HL-60 (cell line): ENCODE data around the gene NLRP3.
A peak's percentile ranks its signal among the peaks of the same experiment; 100 is the strongest.

Source experiments
- DNase-seq, 2 experiments: peaks; one replicate each; pipeline ENCODE4 v3.0.0-alpha.2; 2010 to 2020; ENCODE audit warnings: low read depth in 1 of 2, low spot score in 1 of 2
- H3K27ac ChIP-seq: fragments of 250-450 bp; sonication (Bioruptor Pico); replicated peaks from 2 replicates; pipeline ENCODE4 v1.5.1; 2020; ENCODE audit warnings: mild to moderate bottlenecking, moderate library complexity
- H3K27me3 ChIP-seq: fragments of 250-450 bp; sonication (Bioruptor Pico); 2 replicates; pipeline ENCODE4 v1.5.1; 2021; ENCODE audit warnings: mild to moderate bottlenecking, moderate library complexity; ENCODE audit not compliant: insufficient read depth, poor library complexity, severe bottlenecking
- H3K4me3 ChIP-seq: replicated peaks from 2 replicates; pipeline ENCODE4 v1.5.1; 2011; ENCODE audit warnings: mild to moderate bottlenecking, control low read depth, low read length; ENCODE audit not compliant: insufficient read depth
- CTCF ChIP-seq: IDR thresholded peaks from one replicate; pipeline ENCODE4 v1.5.1; 2011; ENCODE audit warnings: low read length, control low read depth, inconsistent platforms; ENCODE audit not compliant: insufficient read depth
- GABPA ChIP-seq: IDR thresholded peaks from 2 replicates; pipeline ENCODE4 v1.6.1; 2012; ENCODE audit warnings: low read depth
- POLR2AphosphoS5 ChIP-seq: IDR thresholded peaks from 2 replicates; pipeline ENCODE4 v1.6.1; 2012; ENCODE audit warnings: low read depth
- SPI1 ChIP-seq: IDR thresholded peaks from 2 replicates; pipeline ENCODE4 v1.6.1; 2012; ENCODE audit warnings: low read depth, mild to moderate bottlenecking, borderline replicate concordance
- TF ChIP-seq, protein P1 (sequence below): IDR thresholded peaks from 2 replicates; pipeline ENCODE4 v1.6.1; 2012; ENCODE audit warnings: low read depth; ENCODE audit not compliant: insufficient replicate concordance

The NLRP3 gene

GRCh38 chr1:247465796-247466195 lies 49.8 kb downstream of the NLRP3 start:
- peak in 1 of 2 experiments; percentile 39 for DNase-seq
- TF ChIP-seq CTCF = no peak
- no peak for TF ChIP-seq SPI1
- TF ChIP-seq, protein P1, sequence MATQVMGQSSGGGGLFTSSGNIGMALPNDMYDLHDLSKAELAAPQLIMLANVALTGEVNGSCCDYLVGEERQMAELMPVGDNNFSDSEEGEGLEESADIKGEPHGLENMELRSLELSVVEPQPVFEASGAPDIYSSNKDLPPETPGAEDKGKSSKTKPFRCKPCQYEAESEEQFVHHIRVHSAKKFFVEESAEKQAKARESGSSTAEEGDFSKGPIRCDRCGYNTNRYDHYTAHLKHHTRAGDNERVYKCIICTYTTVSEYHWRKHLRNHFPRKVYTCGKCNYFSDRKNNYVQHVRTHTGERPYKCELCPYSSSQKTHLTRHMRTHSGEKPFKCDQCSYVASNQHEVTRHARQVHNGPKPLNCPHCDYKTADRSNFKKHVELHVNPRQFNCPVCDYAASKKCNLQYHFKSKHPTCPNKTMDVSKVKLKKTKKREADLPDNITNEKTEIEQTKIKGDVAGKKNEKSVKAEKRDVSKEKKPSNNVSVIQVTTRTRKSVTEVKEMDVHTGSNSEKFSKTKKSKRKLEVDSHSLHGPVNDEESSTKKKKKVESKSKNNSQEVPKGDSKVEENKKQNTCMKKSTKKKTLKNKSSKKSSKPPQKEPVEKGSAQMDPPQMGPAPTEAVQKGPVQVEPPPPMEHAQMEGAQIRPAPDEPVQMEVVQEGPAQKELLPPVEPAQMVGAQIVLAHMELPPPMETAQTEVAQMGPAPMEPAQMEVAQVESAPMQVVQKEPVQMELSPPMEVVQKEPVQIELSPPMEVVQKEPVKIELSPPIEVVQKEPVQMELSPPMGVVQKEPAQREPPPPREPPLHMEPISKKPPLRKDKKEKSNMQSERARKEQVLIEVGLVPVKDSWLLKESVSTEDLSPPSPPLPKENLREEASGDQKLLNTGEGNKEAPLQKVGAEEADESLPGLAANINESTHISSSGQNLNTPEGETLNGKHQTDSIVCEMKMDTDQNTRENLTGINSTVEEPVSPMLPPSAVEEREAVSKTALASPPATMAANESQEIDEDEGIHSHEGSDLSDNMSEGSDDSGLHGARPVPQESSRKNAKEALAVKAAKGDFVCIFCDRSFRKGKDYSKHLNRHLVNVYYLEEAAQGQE = no peak
- no peak for TF ChIP-seq GABPA
- TF ChIP-seq POLR2AphosphoS5 = no peak
- Histone ChIP-seq H3K27me3 (no peaks in the 10 kb centered on the region), H3K27ac (no peak overlapping the region), H3K4me3 (no peak overlapping the region)

- no peak for DNase-seq
- no peak for TF ChIP-seq GABPA
- TF ChIP-seq CTCF = no peak
- TF ChIP-seq, protein P1 = no peak
- TF ChIP-seq SPI1 = no peak
- no peak for TF ChIP-seq POLR2AphosphoS5
- no peak overlapping the region for H3K4me3 ChIP-seq
- H3K27ac ChIP-seq = no peak overlapping the region
- no peaks in the 10 kb centered on the region for H3K27me3 ChIP-seq
These were observed 51.2 kb downstream of the NLRP3 start for GRCh38 chr1:247467129-247467528.

- no peaks in the 10 kb centered on the region for H3K27me3 ChIP-seq
- no peak overlapping the region for H3K4me3 ChIP-seq
- no peak for DNase-seq
- H3K27ac ChIP-seq = no peak overlapping the region
- TF ChIP-seq, protein P1 = no peak
- no peak for TF ChIP-seq POLR2AphosphoS5
- peak; percentile 55; the same call in 1 of the 2 replicates for TF ChIP-seq SPI1
- no peak for TF ChIP-seq CTCF
- no peak for TF ChIP-seq GABPA
These were observed 52.6 kb downstream of the NLRP3 start for GRCh38 chr1:247468481-247469140.
